ENCODE data around the gene NCR3LG1. TPM values are rescaled to one million over a fixed set of nuclear protein-coding genes. Genes with fewer than 3 reads are reported as not detected.

Gene NCR3LG1
- total RNA-seq, 2 experiments from 2014 or later = 0.15 TPM

DNA sequence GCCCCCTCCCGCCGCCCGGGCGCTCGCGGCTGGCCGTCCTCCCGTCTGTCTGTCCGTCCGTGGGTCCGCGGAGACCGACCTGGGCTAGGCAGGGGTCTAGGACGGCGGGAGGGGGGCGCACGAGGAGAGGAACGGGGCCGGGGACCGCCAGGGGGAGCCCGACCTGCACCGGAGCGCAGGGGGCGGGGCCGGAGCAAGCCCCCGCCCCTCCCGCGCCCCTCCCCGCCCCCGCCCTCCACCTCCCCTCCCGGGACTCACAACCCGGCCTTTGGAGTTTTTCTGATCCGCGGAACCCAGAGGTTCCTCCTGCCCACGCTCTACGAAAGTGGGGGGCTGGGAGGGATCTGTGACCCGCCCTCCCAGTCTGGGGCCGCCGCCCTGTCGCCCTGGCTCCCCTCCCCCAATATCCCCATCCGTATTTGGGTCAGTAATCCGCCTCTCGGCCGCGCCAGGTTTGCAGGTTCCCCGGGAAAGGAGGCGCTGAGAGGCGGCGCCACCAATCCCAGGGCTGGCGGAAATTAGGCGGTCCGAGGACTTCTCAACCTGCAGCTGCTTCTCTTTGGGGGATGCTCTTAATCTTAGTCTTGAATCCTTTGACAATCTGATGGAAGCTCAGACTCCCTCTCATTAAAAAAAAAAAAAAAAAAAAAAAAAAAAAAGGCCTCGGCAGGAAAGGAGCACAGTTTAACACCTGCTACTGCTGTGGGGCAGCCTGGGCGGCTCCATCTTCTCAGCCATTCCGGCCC lies 37.8 kb downstream of the NCR3LG1 start:
- H3K9me3 Mint-ChIP-seq = no peaks in the 10 kb centered on the region
- H3K36me3 Mint-ChIP-seq (ENCODE audit: low read depth) = no peaks in the 10 kb centered on the region
- CTCF ChIA-PET = interaction anchor here (0.6 to 2.3 kb wide), 11 partner anchors 10 to 459 kb away, joined by 3 to 10 read pairs (median 4); no protein-coding TSS in a partner anchor
- peaks cover 25% of the 10 kb centered on the region for H3K27me3 Mint-ChIP-seq
- H3K27ac Mint-ChIP-seq = no peak overlapping the region
- peaks cover 12% of the 10 kb centered on the region for H3K4me1 Mint-ChIP-seq
- POLR2A ChIA-PET = interaction anchor here (1.3 kb wide), 1 partner anchor 14 kb away, joined by 3 read pairs; no protein-coding TSS in a partner anchor
- H3K4me3 Mint-ChIP-seq = peak overlapping the region; percentile 63
- DNase-seq = peak; percentile 74

DNA sequence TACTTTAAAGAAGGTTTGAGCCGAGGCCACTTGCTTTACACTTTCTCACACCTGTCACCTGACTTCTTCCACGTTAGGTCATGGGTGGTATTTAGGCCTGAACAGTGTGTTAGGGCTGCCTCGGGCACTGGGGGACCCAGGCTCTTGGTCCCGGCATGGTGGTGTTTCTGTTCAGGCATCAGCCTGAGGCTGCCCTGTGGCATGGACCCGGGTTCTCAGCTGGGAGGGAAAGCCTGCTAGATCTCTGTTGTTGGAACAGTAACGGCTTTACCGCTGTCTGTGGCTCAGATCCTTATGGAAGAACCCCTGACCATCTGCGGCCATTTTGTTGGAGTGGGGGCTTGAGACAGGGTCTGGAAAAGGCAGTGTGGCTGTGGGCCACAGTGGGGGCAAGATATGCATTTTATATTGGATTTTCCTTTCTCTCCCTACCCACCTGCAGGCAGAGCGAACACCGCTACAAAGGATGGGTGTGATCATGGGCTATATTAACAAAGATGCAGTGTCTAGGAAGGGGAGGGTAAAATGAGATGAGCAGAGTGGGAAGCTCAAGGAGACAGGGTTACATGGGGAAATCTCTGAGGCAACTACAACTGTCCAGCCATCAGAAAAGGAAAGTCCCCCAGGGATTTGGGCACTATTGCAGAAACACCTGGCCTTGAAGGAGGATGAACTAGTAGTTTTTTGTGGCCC lies 38.5 kb downstream of the NCR3LG1 start:
- H3K36me3 Mint-ChIP-seq (ENCODE audit: low read depth) = no peaks in the 10 kb centered on the region
- DNase-seq = no peak
- peaks cover 12% of the 10 kb centered on the region for H3K4me1 Mint-ChIP-seq
- ChIA-PET POLR2A (interaction anchor here (1.3 kb wide), 1 partner anchor 13 kb away, joined by 3 read pairs; no protein-coding TSS in a partner anchor), CTCF (interaction anchor here (0.7 to 2.3 kb wide), 8 partner anchors 10 to 168 kb away, joined by 3 to 10 read pairs (median 6); no protein-coding TSS in a partner anchor)
- no peak overlapping the region for H3K27ac Mint-ChIP-seq
- H3K4me3 Mint-ChIP-seq = peak overlapping the region; percentile 56
- H3K27me3 Mint-ChIP-seq = peaks cover 19% of the 10 kb centered on the region
- no peaks in the 10 kb centered on the region for H3K9me3 Mint-ChIP-seq

DNA sequence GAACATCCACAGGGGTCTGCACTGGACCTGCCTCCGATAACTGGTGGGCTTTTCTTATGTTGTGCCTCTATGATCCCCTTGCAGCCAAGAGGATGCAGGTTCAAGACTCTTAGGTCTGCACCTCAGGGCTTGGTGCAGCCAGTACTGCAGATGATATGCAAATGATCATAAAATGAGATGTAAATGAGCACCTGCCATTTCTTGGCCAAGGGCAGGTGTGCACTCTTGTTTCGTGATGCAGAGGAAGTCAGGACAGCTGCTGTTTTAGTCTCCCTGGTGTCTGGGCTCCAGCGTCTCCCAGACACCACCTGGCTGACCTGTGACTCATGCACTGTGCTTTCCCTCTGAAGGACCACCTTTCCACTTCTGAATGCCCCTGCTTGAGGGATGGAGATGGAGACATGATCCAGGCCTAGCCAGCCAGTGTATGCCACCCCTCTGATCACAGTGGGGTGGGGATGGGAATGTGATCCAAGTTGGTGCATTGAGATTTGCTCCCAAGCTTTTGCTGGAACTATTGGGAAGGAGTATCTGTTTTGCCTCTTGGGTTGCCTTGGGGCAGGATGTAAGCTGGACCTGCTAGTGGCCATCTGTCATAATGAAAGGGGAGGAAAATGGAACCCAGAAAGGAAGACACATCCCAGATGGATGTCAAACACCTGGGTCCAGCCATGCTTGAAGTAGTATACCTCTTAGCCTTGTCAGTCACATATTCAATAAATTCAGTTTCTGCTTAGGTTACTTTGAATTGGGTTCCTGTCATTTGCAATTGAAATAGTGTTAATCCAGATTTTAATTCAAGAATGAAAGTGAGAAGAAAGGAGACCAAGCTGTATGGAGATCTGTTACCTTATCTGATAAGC lies 40.1 kb downstream of the NCR3LG1 start:
- H3K4me1 Mint-ChIP-seq = peaks cover 12% of the 10 kb centered on the region
- CTCF ChIA-PET = no interaction called here
- no peaks in the 10 kb centered on the region for H3K9me3 Mint-ChIP-seq
- POLR2A ChIA-PET = no interaction called here
- H3K27ac Mint-ChIP-seq = no peak overlapping the region
- DNase-seq = no peak
- H3K36me3 Mint-ChIP-seq (ENCODE audit: low read depth) = no peaks in the 10 kb centered on the region
- peaks cover 18% of the 10 kb centered on the region for H3K27me3 Mint-ChIP-seq
- no peak overlapping the region for H3K4me3 Mint-ChIP-seq

DNA sequence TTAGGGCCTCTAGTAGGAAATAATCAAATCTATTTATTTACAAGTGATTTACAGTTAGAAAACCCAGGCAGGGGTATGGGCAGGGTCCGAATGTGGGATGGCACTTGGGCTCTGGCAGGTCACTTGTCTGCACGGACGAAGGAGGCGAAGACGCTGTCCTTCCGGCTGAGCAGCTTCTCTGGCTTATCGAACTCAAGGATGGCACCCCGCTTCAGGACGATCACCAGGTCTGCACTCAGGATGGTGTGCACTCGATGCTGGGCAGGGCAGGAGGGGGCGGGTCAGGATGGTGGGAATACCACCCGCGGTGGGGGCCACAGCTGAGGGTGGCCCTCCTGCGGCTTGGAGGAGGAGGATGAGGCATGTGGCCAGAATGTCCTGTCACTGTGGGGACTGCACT lies 41.3 kb downstream of the NCR3LG1 start:
- no peak for DNase-seq
- ChIA-PET CTCF (no interaction called here), POLR2A (no interaction called here)
- peaks cover 15% of the 10 kb centered on the region for H3K27me3 Mint-ChIP-seq
- no peak overlapping the region for H3K27ac Mint-ChIP-seq
- no peaks in the 10 kb centered on the region for H3K36me3 Mint-ChIP-seq (ENCODE audit: low read depth)
- H3K4me3 Mint-ChIP-seq = no peak overlapping the region
- no peaks in the 10 kb centered on the region for H3K9me3 Mint-ChIP-seq
- H3K4me1 Mint-ChIP-seq = peaks cover 12% of the 10 kb centered on the region

DNA sequence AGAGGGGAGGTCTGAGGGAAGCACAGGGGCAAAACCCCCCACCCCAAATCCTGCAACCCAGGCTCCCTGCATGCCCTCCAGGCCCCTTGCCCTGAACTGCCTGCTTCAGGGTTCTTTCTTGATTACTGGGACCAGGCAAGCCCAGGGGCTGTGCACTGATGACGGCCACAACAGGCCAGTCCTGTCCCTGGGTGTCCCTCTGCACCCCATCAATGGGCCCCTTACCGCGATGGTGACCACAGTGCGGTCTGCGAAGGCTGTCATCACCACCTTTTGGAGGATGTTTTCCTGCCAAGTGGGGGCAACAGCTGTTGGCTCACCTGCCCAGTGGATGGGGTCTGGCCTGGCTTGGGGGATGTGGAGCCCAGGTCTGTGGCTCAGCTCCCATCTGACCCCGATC lies 41.9 kb downstream of the NCR3LG1 start:
- no peaks in the 10 kb centered on the region for H3K36me3 Mint-ChIP-seq (ENCODE audit: low read depth)
- no peak overlapping the region for H3K4me3 Mint-ChIP-seq
- no peak overlapping the region for H3K27ac Mint-ChIP-seq
- H3K4me1 Mint-ChIP-seq = peaks cover 11% of the 10 kb centered on the region
- POLR2A ChIA-PET = no interaction called here
- no peaks in the 10 kb centered on the region for H3K9me3 Mint-ChIP-seq
- CTCF ChIA-PET = interaction anchor here (0.6 kb wide), 1 partner anchor 165 kb away, joined by 3 read pairs; no protein-coding TSS in a partner anchor
- DNase-seq = no peak
- H3K27me3 Mint-ChIP-seq = peaks cover 14% of the 10 kb centered on the region

DNA sequence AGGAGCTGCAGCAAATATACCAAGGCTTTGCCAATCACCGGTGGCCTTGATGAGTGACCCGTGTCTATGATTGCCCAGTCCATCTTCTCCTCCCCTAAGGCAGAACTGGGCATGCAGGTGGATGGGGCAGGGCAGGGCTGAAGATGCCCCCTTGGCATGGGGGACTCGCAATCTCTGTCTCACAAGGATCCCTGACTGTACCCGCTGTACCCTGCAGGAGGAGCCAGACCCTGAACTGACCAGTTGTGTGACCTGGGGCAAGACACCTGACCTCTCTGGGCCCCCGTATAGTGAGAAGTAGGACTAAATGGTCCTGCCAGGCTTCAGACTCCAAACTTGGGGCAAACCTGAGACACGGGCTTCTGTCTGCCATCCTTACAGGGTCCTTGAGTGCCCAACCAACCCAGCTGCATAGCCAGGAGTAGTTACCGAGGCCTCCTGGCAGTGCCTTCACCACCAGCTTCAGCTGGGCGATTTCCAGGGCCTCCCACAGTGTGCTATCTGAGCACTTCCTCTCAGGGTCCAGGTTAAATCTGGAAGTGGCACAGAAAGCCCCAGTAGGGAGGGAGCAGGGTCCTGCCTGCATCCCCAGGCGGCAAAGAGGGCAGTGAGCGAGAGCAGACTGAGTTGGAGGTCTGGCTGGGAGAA lies 43.3 kb downstream of the NCR3LG1 start:
- no peak overlapping the region for H3K4me3 Mint-ChIP-seq
- H3K36me3 Mint-ChIP-seq (ENCODE audit: low read depth) = no peaks in the 10 kb centered on the region
- peaks cover 17% of the 10 kb centered on the region for H3K27me3 Mint-ChIP-seq
- no peak for DNase-seq
- peaks cover 7% of the 10 kb centered on the region for H3K4me1 Mint-ChIP-seq
- ChIA-PET CTCF (no interaction called here), POLR2A (no interaction called here)
- no peaks in the 10 kb centered on the region for H3K9me3 Mint-ChIP-seq
- H3K27ac Mint-ChIP-seq = no peak overlapping the region

DNA sequence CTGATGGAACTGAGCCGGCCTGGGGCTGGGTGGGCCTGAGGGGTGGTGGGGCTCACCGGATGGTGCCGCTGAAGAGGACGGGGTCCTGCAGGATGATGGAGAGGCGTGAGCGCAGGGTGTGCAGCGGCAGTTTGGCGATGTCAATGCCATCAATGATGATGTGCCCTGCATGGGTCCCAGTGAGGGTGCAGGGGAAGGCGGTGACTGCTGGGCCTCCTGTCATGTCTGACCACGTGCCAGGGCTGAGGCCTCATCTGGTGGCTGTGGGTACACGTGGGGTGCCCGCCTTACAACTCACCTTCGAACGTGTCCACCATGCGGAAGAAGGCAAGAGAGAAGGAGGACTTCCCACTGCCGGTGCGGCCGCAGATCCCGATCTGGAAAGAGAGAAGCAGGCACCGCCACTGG lies 44.0 kb downstream of the NCR3LG1 start:
- no peak for DNase-seq
- H3K4me3 Mint-ChIP-seq = no peak overlapping the region
- no peak overlapping the region for H3K27ac Mint-ChIP-seq
- no peaks in the 10 kb centered on the region for H3K9me3 Mint-ChIP-seq
- POLR2A ChIA-PET = no interaction called here
- CTCF ChIA-PET = no interaction called here
- H3K4me1 Mint-ChIP-seq = peaks cover 2% of the 10 kb centered on the region
- H3K36me3 Mint-ChIP-seq (ENCODE audit: low read depth) = no peaks in the 10 kb centered on the region
- peaks cover 10% of the 10 kb centered on the region for H3K27me3 Mint-ChIP-seq

DNA sequence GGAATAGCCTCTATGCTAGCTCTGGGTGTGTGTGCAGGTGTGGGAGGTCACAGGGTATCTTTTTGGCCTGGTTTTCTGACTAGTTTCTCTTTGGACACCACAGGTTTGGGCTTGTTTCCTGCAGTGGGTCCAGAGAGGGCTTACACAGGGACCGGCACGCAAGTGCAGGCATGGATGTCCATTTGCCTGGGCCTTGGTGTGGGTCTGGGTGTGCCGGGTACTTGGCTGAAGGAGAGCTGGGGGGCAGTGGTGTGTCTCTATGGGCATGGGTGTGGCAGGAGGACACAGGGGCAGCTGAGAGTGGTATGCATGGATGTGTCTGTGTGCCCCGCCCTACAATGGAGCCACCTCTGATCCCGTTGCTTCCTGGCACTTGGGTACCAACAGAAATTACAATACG lies 44.4 kb downstream of the NCR3LG1 start:
- Mint-ChIP-seq H3K4me1 (peaks cover 1% of the 10 kb centered on the region), H3K9me3 (no peaks in the 10 kb centered on the region), H3K27me3 (peaks cover 8% of the 10 kb centered on the region), H3K36me3 (ENCODE audit: low read depth) (no peaks in the 10 kb centered on the region), H3K4me3 (no peak overlapping the region), H3K27ac (no peak overlapping the region)
- ChIA-PET CTCF (no interaction called here), POLR2A (no interaction called here)
- no peak for DNase-seq

DNA sequence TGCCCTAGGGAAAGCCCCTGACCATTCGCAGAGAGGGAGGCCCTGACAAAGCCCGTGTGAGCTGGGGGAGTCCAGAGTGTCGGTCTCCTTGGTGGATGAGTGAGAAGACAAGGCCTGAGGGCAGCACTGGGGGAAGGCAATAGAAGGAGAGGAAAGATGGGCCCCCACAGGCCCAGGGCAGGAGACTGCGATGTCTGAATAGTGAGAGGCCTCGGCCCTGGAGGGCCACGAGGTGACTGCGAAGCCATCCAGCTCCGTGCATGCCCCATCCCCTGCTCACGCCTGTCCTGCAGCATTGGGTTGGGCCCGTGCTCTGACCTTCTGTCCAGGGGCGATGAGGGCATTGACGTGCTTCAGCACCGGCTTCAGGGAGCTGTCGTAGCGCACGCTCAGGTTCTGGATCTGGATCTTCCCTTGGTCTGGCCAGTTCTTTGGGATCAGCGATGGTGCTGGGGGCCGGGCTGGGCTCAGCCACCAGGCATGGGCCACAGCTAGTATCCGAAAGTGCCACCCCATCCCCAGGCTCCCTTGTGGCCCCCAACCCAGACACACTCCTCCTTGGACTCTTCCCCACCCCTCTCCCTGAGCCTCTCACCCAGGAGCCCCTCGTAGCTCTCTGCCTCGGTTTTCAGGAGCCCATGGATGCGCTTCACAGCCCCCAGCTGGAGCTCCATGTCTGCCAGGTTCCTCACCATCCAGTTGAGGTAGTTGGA lies 45.2 kb downstream of the NCR3LG1 start:
- H3K27me3 Mint-ChIP-seq = peaks cover 3% of the 10 kb centered on the region

DNA sequence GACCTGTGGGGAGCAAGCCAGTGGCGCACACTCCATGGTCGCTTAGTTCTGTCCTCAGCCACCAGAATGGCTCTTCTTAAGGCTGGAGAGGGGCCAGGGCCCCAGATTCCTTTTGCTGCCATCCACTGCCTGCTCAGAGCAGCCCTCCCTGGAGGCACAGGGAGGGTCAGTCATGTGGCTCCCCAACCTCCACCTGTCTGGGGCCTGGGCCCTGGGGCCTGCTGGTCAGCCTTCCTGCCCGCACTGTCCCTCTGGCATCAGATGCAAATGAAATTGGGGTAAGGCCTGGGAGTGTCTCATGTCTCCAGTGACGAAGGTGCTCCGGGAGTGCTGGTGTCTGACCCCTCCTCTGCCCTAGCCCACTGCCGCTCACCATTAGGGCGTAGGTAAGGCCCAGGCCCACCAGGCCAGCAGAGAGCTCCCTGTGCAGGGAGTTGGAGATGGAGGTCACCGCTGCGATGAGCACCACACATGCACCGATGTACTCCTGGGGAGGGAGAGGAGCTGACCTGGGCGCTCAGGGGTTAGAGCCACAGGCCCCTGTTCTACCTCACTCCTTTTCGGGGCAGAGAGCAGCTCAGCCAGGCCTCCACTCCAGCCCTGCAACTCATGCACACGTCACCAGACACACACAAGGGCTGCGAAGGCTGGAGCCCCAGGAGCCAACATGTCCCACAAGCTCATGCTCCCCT lies 45.9 kb downstream of the NCR3LG1 start:
- Mint-ChIP-seq H3K9me3 (no peaks in the 10 kb centered on the region), H3K4me1 (no peaks in the 10 kb centered on the region), H3K27ac (no peak overlapping the region), H3K27me3 (peaks cover 3% of the 10 kb centered on the region), H3K36me3 (ENCODE audit: low read depth) (no peaks in the 10 kb centered on the region), H3K4me3 (no peak overlapping the region)
- ChIA-PET POLR2A (no interaction called here), CTCF (interaction anchor here (0.7 kb wide), 1 partner anchor 13 kb away, joined by 4 read pairs; no protein-coding TSS in a partner anchor)
- DNase-seq = no peak

More for the DNA sequence above, 45.2 kb downstream of the NCR3LG1 start:
- no peaks in the 10 kb centered on the region for H3K9me3 Mint-ChIP-seq
- ChIA-PET CTCF (no interaction called here), POLR2A (no interaction called here)
- no peak overlapping the region for H3K27ac Mint-ChIP-seq
- no peak overlapping the region for H3K4me3 Mint-ChIP-seq
- no peaks in the 10 kb centered on the region for H3K4me1 Mint-ChIP-seq
- no peaks in the 10 kb centered on the region for H3K36me3 Mint-ChIP-seq (ENCODE audit: low read depth)
- DNase-seq = no peak

DNA sequence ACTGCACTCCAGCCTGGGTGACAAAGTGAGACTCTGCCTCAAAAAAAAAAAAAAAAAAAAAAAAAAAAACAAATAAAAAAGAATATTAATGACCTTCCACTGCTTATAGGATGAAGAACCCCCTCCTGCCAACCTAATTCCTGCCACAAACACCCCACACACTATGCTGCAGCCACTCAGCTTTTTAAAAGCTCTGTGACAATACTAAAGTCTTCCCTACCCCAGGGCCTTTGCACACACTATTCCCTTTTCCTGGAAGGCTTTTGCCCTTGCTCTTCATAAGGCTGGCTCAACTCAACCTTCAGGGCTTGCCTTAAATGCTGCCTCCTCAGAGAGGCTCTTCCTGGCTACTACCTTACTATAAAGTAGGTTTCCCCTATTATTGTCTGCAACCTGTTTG lies 47.6 kb downstream of the NCR3LG1 start:
- no peak overlapping the region for H3K4me3 Mint-ChIP-seq

More for the DNA sequence above, 47.6 kb downstream of the NCR3LG1 start:
- H3K27me3 Mint-ChIP-seq = peaks cover 3% of the 10 kb centered on the region
- H3K4me1 Mint-ChIP-seq = no peaks in the 10 kb centered on the region
- CTCF ChIA-PET = interaction anchor here (0.7 to 1.2 kb wide), 3 partner anchors 10 to 19 kb away, joined by 4 to 6 read pairs (median 4); no protein-coding TSS in a partner anchor
- POLR2A ChIA-PET = no interaction called here
- no peaks in the 10 kb centered on the region for H3K36me3 Mint-ChIP-seq (ENCODE audit: low read depth)
- no peak overlapping the region for H3K27ac Mint-ChIP-seq
- no peaks in the 10 kb centered on the region for H3K9me3 Mint-ChIP-seq
- no peak for DNase-seq
